ENCODE results near the gene CD69.

CD69 gene

DNA sequence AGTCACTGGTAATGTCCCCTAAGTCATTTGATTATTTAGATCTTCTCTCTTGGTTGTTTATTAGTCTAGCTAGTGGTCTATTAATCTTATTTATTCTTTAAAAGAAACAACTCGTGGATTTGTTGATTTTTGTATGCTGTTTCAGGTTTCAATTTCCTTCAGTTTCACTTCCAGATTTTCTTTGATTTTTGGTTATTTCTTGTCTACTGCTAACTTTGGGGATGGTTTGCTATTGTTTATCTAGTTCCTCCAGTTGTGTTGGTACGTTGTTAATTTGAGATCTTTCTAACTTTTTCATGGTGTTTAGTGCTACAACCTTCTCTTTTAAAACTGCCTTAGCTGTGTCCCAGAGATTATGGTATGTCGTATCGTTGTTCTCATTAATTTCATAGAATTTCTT lies 18.5 kb upstream of the CD69 start:
- Histone ChIP-seq H3K36me3 (ENCODE audit: control insufficient read depth in 2 of 2, insufficient read depth in 2 of 2, low read length in 2 of 2) (no peaks in the 10 kb centered on the region), H3K27ac (ENCODE audit: low read length) (no peak overlapping the region), H3K27me3 (ENCODE audit: control insufficient read depth in 1 of 2, insufficient read depth in 2 of 2, low read length in 2 of 2) (no peaks in the 10 kb centered on the region), H3K9me3 (ENCODE audit: control insufficient read depth in 2 of 2, low read length in 2 of 2) (no peaks in the 10 kb centered on the region), H3K4me3 (ENCODE audit: low read length in 2 of 2) (no peak overlapping the region), H3K9ac (ENCODE audit: low read length in 2 of 2) (no peak overlapping the region), H3K4me1 (ENCODE audit: control insufficient read depth, insufficient read depth, low read length) (no peaks in the 10 kb centered on the region)

GRCh38 chr12:9776781-9777180 lies 16.1 kb upstream of the CD69 start:
- Histone ChIP-seq H3K36me3 (ENCODE audit: control insufficient read depth in 2 of 2, insufficient read depth in 2 of 2, low read length in 2 of 2) (no peaks in the 10 kb centered on the region), H3K9ac (ENCODE audit: low read length in 2 of 2) (no peak overlapping the region), H3K9me3 (ENCODE audit: control insufficient read depth in 2 of 2, low read length in 2 of 2) (no peaks in the 10 kb centered on the region), H3K4me3 (ENCODE audit: low read length in 2 of 2) (no peak overlapping the region), H3K4me1 (ENCODE audit: control insufficient read depth, insufficient read depth, low read length) (no peaks in the 10 kb centered on the region), H3K27me3 (ENCODE audit: control insufficient read depth in 1 of 2, insufficient read depth in 2 of 2, low read length in 2 of 2) (no peaks in the 10 kb centered on the region), H3K27ac (ENCODE audit: low read length) (no peak overlapping the region)

- Histone ChIP-seq H3K36me3 (ENCODE audit: control insufficient read depth in 2 of 2, insufficient read depth in 2 of 2, low read length in 2 of 2) (no peaks in the 10 kb centered on the region), H3K4me3 (ENCODE audit: low read length in 2 of 2) (no peak overlapping the region), H3K27ac (ENCODE audit: low read length) (no peak overlapping the region), H3K27me3 (ENCODE audit: control insufficient read depth in 1 of 2, insufficient read depth in 2 of 2, low read length in 2 of 2) (no peaks in the 10 kb centered on the region), H3K9ac (ENCODE audit: low read length in 2 of 2) (no peak overlapping the region), H3K4me1 (ENCODE audit: control insufficient read depth, insufficient read depth, low read length) (no peaks in the 10 kb centered on the region), H3K9me3 (ENCODE audit: control insufficient read depth in 2 of 2, low read length in 2 of 2) (no peaks in the 10 kb centered on the region)
Observed at GRCh38 chr12:9773216-9773877, 12.6 kb upstream of the CD69 start.

- H3K4me3 ChIP-seq (ENCODE audit: low read length in 2 of 2): no peak overlapping the region
- no peaks in the 10 kb centered on the region for H3K9me3 ChIP-seq (ENCODE audit: control insufficient read depth in 2 of 2, low read length in 2 of 2)
- no peaks in the 10 kb centered on the region for H3K27me3 ChIP-seq (ENCODE audit: control insufficient read depth in 1 of 2, insufficient read depth in 2 of 2, low read length in 2 of 2)
- H3K27ac ChIP-seq (ENCODE audit: low read length): no peak overlapping the region
- no peaks in the 10 kb centered on the region for H3K36me3 ChIP-seq (ENCODE audit: control insufficient read depth in 2 of 2, insufficient read depth in 2 of 2, low read length in 2 of 2)
- no peak overlapping the region for H3K9ac ChIP-seq (ENCODE audit: low read length in 2 of 2)
- H3K4me1 ChIP-seq (ENCODE audit: control insufficient read depth, insufficient read depth, low read length): no peaks in the 10 kb centered on the region
Observed at GRCh38 chr12:9763025-9763424, 2.3 kb upstream of the CD69 start.

DNA sequence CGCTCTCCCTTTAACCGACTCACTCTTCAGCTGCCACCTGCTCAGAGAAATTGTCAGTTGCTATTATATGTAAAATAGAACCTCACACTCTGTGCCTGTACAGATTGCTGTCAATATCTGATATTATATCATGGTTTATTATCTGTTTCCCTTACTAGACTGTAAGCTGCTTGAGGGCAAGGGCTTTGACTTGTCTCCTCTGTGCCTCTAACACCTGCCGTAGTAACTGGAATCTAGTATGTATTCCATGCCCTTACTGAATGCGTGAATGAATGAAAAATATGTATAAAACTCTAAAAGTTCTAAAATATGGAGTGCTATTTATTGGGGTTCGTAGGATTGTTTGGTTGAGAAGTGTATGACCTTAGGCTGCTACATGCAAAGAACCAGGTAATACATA lies 1.7 kb upstream of the CD69 start:
- H3K4me3 ChIP-seq (ENCODE audit: low read length in 2 of 2): no peak overlapping the region
- H3K4me1 ChIP-seq (ENCODE audit: control insufficient read depth, insufficient read depth, low read length): no peaks in the 10 kb centered on the region
- H3K27me3 ChIP-seq (ENCODE audit: control insufficient read depth in 1 of 2, insufficient read depth in 2 of 2, low read length in 2 of 2): no peaks in the 10 kb centered on the region
- H3K36me3 ChIP-seq (ENCODE audit: control insufficient read depth in 2 of 2, insufficient read depth in 2 of 2, low read length in 2 of 2): no peaks in the 10 kb centered on the region
- no peak overlapping the region for H3K9ac ChIP-seq (ENCODE audit: low read length in 2 of 2)
- H3K9me3 ChIP-seq (ENCODE audit: control insufficient read depth in 2 of 2, low read length in 2 of 2): no peaks in the 10 kb centered on the region
- no peak overlapping the region for H3K27ac ChIP-seq (ENCODE audit: low read length)

GRCh38 chr12:9761419-9761781 lies 699 bp upstream of the CD69 start:
- no peaks in the 10 kb centered on the region for H3K9me3 ChIP-seq (ENCODE audit: control insufficient read depth in 2 of 2, low read length in 2 of 2)
- no peak overlapping the region for H3K4me3 ChIP-seq (ENCODE audit: low read length in 2 of 2)
- H3K4me1 ChIP-seq (ENCODE audit: control insufficient read depth, insufficient read depth, low read length): no peaks in the 10 kb centered on the region
- H3K27ac ChIP-seq (ENCODE audit: low read length): no peak overlapping the region
- no peaks in the 10 kb centered on the region for H3K36me3 ChIP-seq (ENCODE audit: control insufficient read depth in 2 of 2, insufficient read depth in 2 of 2, low read length in 2 of 2)
- no peaks in the 10 kb centered on the region for H3K27me3 ChIP-seq (ENCODE audit: control insufficient read depth in 1 of 2, insufficient read depth in 2 of 2, low read length in 2 of 2)
- H3K9ac ChIP-seq (ENCODE audit: low read length in 2 of 2): no peak overlapping the region

DNA sequence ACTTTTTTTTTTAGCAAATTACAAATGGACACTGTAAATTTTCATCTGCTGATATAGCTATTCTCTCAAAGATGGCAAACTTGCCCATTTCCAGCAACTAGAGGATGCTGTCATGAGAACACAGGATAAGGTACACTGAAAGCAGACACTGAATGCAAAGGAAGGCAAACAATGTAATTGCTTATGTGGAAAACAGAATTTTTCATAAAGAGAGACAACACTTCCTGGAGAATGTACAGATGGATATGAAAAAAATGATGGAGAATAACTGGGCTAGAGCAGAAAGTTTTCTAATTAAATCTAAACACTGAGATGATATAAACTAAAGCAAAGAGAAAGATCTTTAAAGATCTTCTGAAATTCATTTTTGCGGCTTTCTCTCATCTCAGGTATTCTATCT lies 581 bp downstream of the CD69 start:
- Histone ChIP-seq H3K27ac (ENCODE audit: low read length) (no peak overlapping the region), H3K9ac (ENCODE audit: low read length in 2 of 2) (no peak overlapping the region), H3K4me3 (ENCODE audit: low read length in 2 of 2) (no peak overlapping the region), H3K9me3 (ENCODE audit: control insufficient read depth in 2 of 2, low read length in 2 of 2) (no peaks in the 10 kb centered on the region), H3K36me3 (ENCODE audit: control insufficient read depth in 2 of 2, insufficient read depth in 2 of 2, low read length in 2 of 2) (no peaks in the 10 kb centered on the region), H3K27me3 (ENCODE audit: control insufficient read depth in 1 of 2, insufficient read depth in 2 of 2, low read length in 2 of 2) (no peaks in the 10 kb centered on the region), H3K4me1 (ENCODE audit: control insufficient read depth, insufficient read depth, low read length) (no peaks in the 10 kb centered on the region)

- Histone ChIP-seq H3K27me3 (ENCODE audit: control insufficient read depth in 1 of 2, insufficient read depth in 2 of 2, low read length in 2 of 2) (no peaks in the 10 kb centered on the region), H3K27ac (ENCODE audit: low read length) (no peak overlapping the region), H3K4me3 (ENCODE audit: low read length in 2 of 2) (no peak overlapping the region), H3K4me1 (ENCODE audit: control insufficient read depth, insufficient read depth, low read length) (no peaks in the 10 kb centered on the region), H3K9ac (ENCODE audit: low read length in 2 of 2) (no peak overlapping the region), H3K9me3 (ENCODE audit: control insufficient read depth in 2 of 2, low read length in 2 of 2) (no peaks in the 10 kb centered on the region), H3K36me3 (ENCODE audit: control insufficient read depth in 2 of 2, insufficient read depth in 2 of 2, low read length in 2 of 2) (no peaks in the 10 kb centered on the region)
Observed at GRCh38 chr12:9759694-9760093, 1.0 kb downstream of the CD69 start.

DNA sequence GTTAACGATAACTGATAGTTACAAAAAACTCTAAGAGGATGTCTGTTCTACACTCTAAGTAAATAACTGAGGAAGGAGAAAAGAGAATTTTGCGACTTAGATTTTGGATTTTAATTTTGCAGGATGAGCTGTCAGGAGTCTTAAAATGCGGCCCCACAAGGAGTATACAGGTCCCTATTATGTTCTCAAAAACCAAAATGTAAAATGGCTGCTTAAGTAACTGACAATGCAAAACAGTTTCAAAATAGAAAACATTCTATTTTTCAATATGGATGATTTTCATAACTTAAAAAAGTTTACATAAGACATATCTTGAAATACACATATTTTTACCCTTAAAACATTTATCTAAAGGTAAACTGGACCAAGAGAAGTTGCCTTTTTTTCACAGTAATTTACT lies 2.6 kb downstream of the CD69 start:
- no peaks in the 10 kb centered on the region for H3K9me3 ChIP-seq (ENCODE audit: control insufficient read depth in 2 of 2, low read length in 2 of 2)

GRCh38 chr12:9757433-9758025 lies 3.2 kb downstream of the CD69 start:
- H3K27ac ChIP-seq (ENCODE audit: low read length): no peak overlapping the region
- no peak overlapping the region for H3K4me3 ChIP-seq (ENCODE audit: low read length in 2 of 2)
- H3K27me3 ChIP-seq (ENCODE audit: control insufficient read depth in 1 of 2, insufficient read depth in 2 of 2, low read length in 2 of 2): no peaks in the 10 kb centered on the region
- H3K4me1 ChIP-seq (ENCODE audit: control insufficient read depth, insufficient read depth, low read length): no peaks in the 10 kb centered on the region
- no peaks in the 10 kb centered on the region for H3K36me3 ChIP-seq (ENCODE audit: control insufficient read depth in 2 of 2, insufficient read depth in 2 of 2, low read length in 2 of 2)
- H3K9me3 ChIP-seq (ENCODE audit: control insufficient read depth in 2 of 2, low read length in 2 of 2): no peaks in the 10 kb centered on the region
- no peak overlapping the region for H3K9ac ChIP-seq (ENCODE audit: low read length in 2 of 2)

More for the DNA sequence above, 2.6 kb downstream of the CD69 start:
- Histone ChIP-seq H3K4me1 (ENCODE audit: control insufficient read depth, insufficient read depth, low read length) (no peaks in the 10 kb centered on the region), H3K27me3 (ENCODE audit: control insufficient read depth in 1 of 2, insufficient read depth in 2 of 2, low read length in 2 of 2) (no peaks in the 10 kb centered on the region), H3K9ac (ENCODE audit: low read length in 2 of 2) (no peak overlapping the region), H3K36me3 (ENCODE audit: control insufficient read depth in 2 of 2, insufficient read depth in 2 of 2, low read length in 2 of 2) (no peaks in the 10 kb centered on the region), H3K4me3 (ENCODE audit: low read length in 2 of 2) (no peak overlapping the region), H3K27ac (ENCODE audit: low read length) (no peak overlapping the region)

DNA sequence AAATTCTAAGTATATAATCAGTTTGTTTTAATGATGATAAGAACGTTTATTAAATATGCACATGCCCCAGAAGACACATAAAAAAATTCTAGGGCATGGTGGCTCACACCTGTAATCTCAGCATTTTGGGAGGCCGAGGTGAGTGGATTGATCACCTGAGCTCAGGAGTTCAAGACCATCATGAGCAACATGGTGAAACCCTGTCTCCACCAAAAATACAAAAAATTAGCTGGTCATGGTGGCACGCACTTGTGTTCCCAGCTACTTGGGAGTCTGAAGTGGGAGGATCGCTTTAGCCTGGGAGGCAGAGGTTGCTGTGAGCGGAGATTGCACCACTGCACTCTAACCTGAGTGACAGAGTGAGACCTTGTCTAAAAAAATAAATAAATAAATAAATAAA lies 4.0 kb downstream of the CD69 start:
- Histone ChIP-seq H3K27ac (ENCODE audit: low read length) (no peak overlapping the region), H3K9me3 (ENCODE audit: control insufficient read depth in 2 of 2, low read length in 2 of 2) (no peaks in the 10 kb centered on the region), H3K4me3 (ENCODE audit: low read length in 2 of 2) (no peak overlapping the region), H3K36me3 (ENCODE audit: control insufficient read depth in 2 of 2, insufficient read depth in 2 of 2, low read length in 2 of 2) (no peaks in the 10 kb centered on the region), H3K4me1 (ENCODE audit: control insufficient read depth, insufficient read depth, low read length) (no peaks in the 10 kb centered on the region), H3K27me3 (ENCODE audit: control insufficient read depth in 1 of 2, insufficient read depth in 2 of 2, low read length in 2 of 2) (no peaks in the 10 kb centered on the region), H3K9ac (ENCODE audit: low read length in 2 of 2) (no peak overlapping the region)
